Measurements from ENCODE around the gene MAP3K13.

The MAP3K13 gene

GRCh38 chr3:185362850-185363661, at the start of gene MAP3K13:
Gene MAP3K13 (plus strand): TSS chr3:185363136. CDS start chr3:185428582, 65,446 bp downstream.
- H3K27ac Mint-ChIP-seq, result no peak within 1 kb of the TSS
- no peaks in the 10 kb centered on the region for H3K9me3 Mint-ChIP-seq
- H3K4me1 Mint-ChIP-seq, result peaks cover 16% of the 10 kb centered on the region
- CTCF ChIA-PET, result interaction anchor here (0.6 to 0.9 kb wide), 2 partner anchors 8 to 296 kb away, joined by 3 to 5 read pairs; no protein-coding TSS in a partner anchor
- peaks cover 48% of the 10 kb centered on the region for H3K27me3 Mint-ChIP-seq
- no peaks in the 10 kb centered on the region for H3K36me3 Mint-ChIP-seq
- peak within 1 kb of the TSS; percentile 66 for H3K4me3 Mint-ChIP-seq
- DNase-seq, result peak; percentile 59

- CTCF ChIA-PET, result interaction anchor here (0.6 kb wide), 1 partner anchor 95 kb away, joined by 4 read pairs; no protein-coding TSS in a partner anchor
- peaks cover 8% of the 10 kb centered on the region for H3K27me3 Mint-ChIP-seq
Measured at GRCh38 chr3:185313693-185314246, 49.2 kb upstream of the MAP3K13 start.

DNA sequence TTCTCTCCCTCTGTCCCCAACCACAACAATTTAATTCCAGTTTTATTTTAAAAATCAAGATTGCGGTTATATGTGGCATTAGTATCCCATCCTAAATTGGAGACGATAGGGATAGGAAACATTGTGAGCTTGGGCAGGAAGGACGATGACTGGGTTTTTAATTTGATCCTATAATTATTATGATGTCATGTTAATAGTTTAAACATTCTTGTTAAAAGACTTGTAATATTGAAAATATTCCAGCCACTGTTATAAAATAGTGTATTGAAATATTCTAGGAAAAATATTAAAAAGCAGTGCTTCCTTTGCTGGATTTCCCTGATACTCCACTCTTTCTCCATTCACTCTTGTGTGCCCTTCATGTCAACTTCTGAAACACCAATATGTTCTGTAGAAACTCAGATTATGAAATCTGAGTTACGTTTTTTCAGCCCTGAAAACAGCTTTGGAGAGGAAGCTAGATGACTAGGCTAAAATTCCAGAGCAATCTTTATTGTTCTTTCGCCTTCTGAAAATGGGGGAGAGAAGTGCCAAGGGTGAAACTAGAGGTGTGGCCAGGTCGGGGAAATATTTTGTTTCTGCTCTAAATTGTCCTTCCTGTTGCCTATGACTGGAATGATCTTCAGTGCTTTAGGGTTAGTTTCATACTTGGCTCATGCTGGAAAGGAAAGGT, 46.1 kb upstream of the MAP3K13 start:
- H3K4me3 Mint-ChIP-seq, result no peak overlapping the region
- CTCF ChIA-PET, result no interaction called here
- H3K27me3 Mint-ChIP-seq, result peaks cover 8% of the 10 kb centered on the region
- no peak for DNase-seq
- no peaks in the 10 kb centered on the region for H3K36me3 Mint-ChIP-seq
- H3K27ac Mint-ChIP-seq, result no peak overlapping the region
- peaks cover 3% of the 10 kb centered on the region for H3K4me1 Mint-ChIP-seq
- H3K9me3 Mint-ChIP-seq, result no peaks in the 10 kb centered on the region

More at GRCh38 chr3:185313693-185314246, 49.2 kb upstream of the MAP3K13 start:
- H3K9me3 Mint-ChIP-seq, result peaks cover 6% of the 10 kb centered on the region
- H3K4me1 Mint-ChIP-seq, result peaks cover 3% of the 10 kb centered on the region
- no peak for DNase-seq
- H3K4me3 Mint-ChIP-seq, result no peak overlapping the region
- peaks cover 2% of the 10 kb centered on the region for H3K36me3 Mint-ChIP-seq
- H3K27ac Mint-ChIP-seq, result no peak overlapping the region

DNA sequence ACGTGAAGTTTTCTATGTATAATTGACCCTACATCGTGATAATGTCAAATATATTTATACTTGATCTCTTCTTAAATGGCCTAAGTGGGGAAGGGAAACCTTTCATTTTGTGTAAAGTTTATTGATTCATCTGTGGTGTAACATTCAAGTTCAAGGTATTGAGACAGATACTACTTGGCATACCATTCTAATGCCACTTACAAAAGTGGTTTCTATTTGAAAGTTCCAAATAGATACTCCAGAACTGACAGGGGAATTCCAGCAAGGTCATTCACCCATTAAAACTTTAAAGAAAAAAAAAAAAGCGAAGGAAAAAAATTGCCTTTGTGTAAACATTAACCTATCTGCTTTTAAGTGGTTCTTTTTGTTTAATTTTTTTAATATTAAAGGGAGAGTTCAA, 45.3 kb upstream of the MAP3K13 start:
- Mint-ChIP-seq H3K4me3 (no peak overlapping the region), H3K4me1 (peaks cover 3% of the 10 kb centered on the region), H3K27me3 (peaks cover 8% of the 10 kb centered on the region), H3K27ac (no peak overlapping the region), H3K36me3 (no peaks in the 10 kb centered on the region), H3K9me3 (no peaks in the 10 kb centered on the region)
- no peak for DNase-seq
- CTCF ChIA-PET, result no interaction called here

- CTCF ChIA-PET, result no interaction called here
- H3K27me3 Mint-ChIP-seq, result peaks cover 8% of the 10 kb centered on the region
- H3K4me3 Mint-ChIP-seq, result no peak overlapping the region
- no peaks in the 10 kb centered on the region for H3K36me3 Mint-ChIP-seq
- no peaks in the 10 kb centered on the region for H3K9me3 Mint-ChIP-seq
- H3K27ac Mint-ChIP-seq, result no peak overlapping the region
- no peak for DNase-seq
- H3K4me1 Mint-ChIP-seq, result peaks cover 3% of the 10 kb centered on the region
Measured at GRCh38 chr3:185318141-185318540, 44.8 kb upstream of the MAP3K13 start.

GRCh38 chr3:185319801-185320200, 43.1 kb upstream of the MAP3K13 start:
- DNase-seq, result no peak
- Mint-ChIP-seq H3K27me3 (peaks cover 11% of the 10 kb centered on the region), H3K4me1 (peaks cover 3% of the 10 kb centered on the region), H3K9me3 (no peaks in the 10 kb centered on the region), H3K27ac (no peak overlapping the region), H3K4me3 (no peak overlapping the region), H3K36me3 (no peaks in the 10 kb centered on the region)
- CTCF ChIA-PET, result interaction anchor here (0.7 kb wide), 1 partner anchor 22 kb away, joined by 6 read pairs; no protein-coding TSS in a partner anchor

- H3K27ac Mint-ChIP-seq, result no peak overlapping the region
- CTCF ChIA-PET, result no interaction called here
- H3K36me3 Mint-ChIP-seq, result no peaks in the 10 kb centered on the region
Measured at GRCh38 chr3:185320949-185321348, 42.0 kb upstream of the MAP3K13 start.

DNA sequence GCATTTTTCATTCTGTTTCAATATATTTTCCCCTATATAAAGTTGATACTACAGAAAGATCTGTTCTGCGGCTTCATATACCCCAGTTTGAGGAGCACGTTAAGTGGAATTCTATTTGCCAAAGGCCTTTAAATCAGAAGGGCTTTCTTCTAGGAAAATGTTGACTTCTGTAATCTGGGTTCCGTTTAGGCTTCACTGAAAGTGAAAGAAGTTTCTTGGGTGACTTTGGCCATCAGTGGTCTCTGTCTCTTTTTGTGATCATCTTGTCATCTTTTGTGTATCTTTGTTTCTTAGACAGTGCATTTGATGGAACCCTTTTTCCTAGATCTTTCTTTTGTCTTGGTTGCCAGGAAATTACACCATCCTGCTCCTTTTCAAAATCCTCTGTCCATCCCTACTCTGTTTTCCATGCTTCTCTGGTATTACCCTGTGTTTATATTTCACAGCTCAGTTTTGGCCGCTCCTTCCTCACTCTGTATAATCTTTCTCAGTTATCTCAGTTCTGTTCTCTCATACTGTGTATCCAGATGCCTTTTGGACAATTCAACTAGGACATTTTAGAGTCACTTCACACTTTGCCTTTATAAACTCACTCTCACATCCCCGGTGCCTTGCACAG, 40.7 kb upstream of the MAP3K13 start:
- H3K4me3 Mint-ChIP-seq, result no peak overlapping the region
- no peaks in the 10 kb centered on the region for H3K4me1 Mint-ChIP-seq
- peaks cover 15% of the 10 kb centered on the region for H3K27me3 Mint-ChIP-seq
- H3K9me3 Mint-ChIP-seq, result no peaks in the 10 kb centered on the region
- DNase-seq, result no peak
- no peak overlapping the region for H3K27ac Mint-ChIP-seq
- CTCF ChIA-PET, result no interaction called here
- no peaks in the 10 kb centered on the region for H3K36me3 Mint-ChIP-seq

More at GRCh38 chr3:185320949-185321348, 42.0 kb upstream of the MAP3K13 start:
- no peak for DNase-seq
- no peaks in the 10 kb centered on the region for H3K9me3 Mint-ChIP-seq
- H3K4me1 Mint-ChIP-seq, result peaks cover 3% of the 10 kb centered on the region
- peaks cover 18% of the 10 kb centered on the region for H3K27me3 Mint-ChIP-seq
- no peak overlapping the region for H3K4me3 Mint-ChIP-seq

DNA sequence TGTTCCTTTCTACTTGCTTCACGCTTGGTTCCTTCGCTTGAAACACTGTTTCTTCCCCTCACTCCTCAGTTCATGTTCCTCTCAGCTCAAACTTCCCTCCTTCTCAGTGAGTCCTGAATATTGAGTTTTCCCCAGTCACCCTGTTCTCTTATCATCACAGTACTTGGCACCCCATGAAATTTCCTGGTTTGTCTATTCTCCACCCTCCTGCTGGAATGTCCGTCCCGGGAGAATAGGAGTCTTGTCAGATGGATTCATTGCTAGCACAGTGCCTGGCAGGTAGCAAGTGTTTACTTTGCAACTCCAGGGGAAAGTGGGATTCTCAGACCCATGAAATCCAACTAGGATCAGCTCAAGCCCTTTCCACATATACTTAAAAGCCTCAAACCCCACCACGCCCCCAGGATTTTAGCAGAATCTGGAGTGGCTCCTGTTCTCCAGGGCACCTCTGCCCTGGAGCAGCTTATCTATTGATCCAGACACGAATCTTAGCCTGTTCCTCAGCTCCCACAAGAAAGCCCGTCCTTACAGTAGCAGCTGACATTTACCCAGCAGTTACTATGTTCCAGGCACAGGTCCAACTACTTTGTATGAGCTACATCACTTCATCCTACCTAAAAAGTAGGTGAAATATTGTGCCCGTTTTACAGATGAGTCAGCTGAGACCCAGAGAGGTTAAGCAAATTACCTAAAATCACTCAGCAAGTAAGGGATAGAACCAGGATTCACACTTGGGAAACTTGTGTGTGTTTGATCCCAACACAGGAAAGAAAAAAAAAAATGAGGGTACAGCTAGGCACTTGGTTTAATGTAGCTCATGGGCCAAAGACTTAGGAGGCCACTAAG, 36.8 kb upstream of the MAP3K13 start:
- Mint-ChIP-seq H3K4me3 (no peak overlapping the region), H3K36me3 (no peaks in the 10 kb centered on the region), H3K27ac (no peak overlapping the region), H3K27me3 (peaks cover 29% of the 10 kb centered on the region), H3K9me3 (no peaks in the 10 kb centered on the region), H3K4me1 (no peaks in the 10 kb centered on the region)
- CTCF ChIA-PET, result no interaction called here
- no peak for DNase-seq

GRCh38 chr3:185327062-185327461, 35.9 kb upstream of the MAP3K13 start:
- no peak for DNase-seq
- Mint-ChIP-seq H3K27me3 (peaks cover 29% of the 10 kb centered on the region), H3K36me3 (no peaks in the 10 kb centered on the region), H3K4me3 (no peak overlapping the region), H3K27ac (no peak overlapping the region), H3K9me3 (no peaks in the 10 kb centered on the region), H3K4me1 (peaks cover 5% of the 10 kb centered on the region)
- CTCF ChIA-PET, result no interaction called here

- no peak for DNase-seq
- Mint-ChIP-seq H3K36me3 (no peaks in the 10 kb centered on the region), H3K4me1 (peaks cover 15% of the 10 kb centered on the region), H3K9me3 (no peaks in the 10 kb centered on the region), H3K27ac (no peak overlapping the region), H3K4me3 (no peak overlapping the region), H3K27me3 (peaks cover 29% of the 10 kb centered on the region)
- CTCF ChIA-PET, result no interaction called here
Measured at GRCh38 chr3:185328324-185329004, 34.5 kb upstream of the MAP3K13 start.

GRCh38 chr3:185330238-185330637, 32.7 kb upstream of the MAP3K13 start:
- Mint-ChIP-seq H3K36me3 (no peaks in the 10 kb centered on the region), H3K9me3 (no peaks in the 10 kb centered on the region), H3K4me3 (no peak overlapping the region), H3K27ac (no peak overlapping the region), H3K27me3 (peaks cover 25% of the 10 kb centered on the region), H3K4me1 (peaks cover 15% of the 10 kb centered on the region)
- DNase-seq, result no peak
- CTCF ChIA-PET, result no interaction called here

DNA sequence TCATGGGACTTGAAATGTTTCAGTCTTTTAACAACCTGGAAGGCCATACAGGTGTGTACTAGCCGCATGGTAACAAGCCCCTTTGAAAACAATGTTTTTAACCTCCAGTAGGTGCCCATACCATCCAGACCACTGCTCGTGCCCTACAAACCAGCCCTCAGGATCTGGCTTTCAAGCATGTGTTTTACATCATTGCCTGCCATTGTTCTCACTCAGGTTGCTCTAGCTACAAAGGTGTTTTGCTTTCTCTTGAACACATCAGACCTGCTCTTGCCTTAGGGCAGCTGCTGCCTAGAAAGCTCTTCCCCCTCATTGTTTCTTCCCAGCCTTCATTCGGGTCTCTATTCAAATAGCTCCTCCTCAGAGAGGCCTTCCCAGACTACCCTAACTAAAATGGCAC, 32.3 kb upstream of the MAP3K13 start:
- no peak overlapping the region for H3K4me3 Mint-ChIP-seq
- CTCF ChIA-PET, result no interaction called here
- H3K36me3 Mint-ChIP-seq, result no peaks in the 10 kb centered on the region

More for the DNA sequence above, 32.3 kb upstream of the MAP3K13 start:
- H3K9me3 Mint-ChIP-seq, result no peaks in the 10 kb centered on the region
- no peak overlapping the region for H3K27ac Mint-ChIP-seq
- DNase-seq, result no peak
- H3K27me3 Mint-ChIP-seq, result peaks cover 22% of the 10 kb centered on the region
- H3K4me1 Mint-ChIP-seq, result peaks cover 15% of the 10 kb centered on the region

All from activated naive CD4-positive, alpha-beta T cell treated with anti-CD3 and anti-CD28 coated beads, Interleukin-2, amount 10 ng/mL, durations not matched to agents 7 days and 5 days (primary cell).